Brain microvascular endothelial cell (primary cell): ENCODE measurements around the gene KIF3B.
"Not testable (repeated sequence)": the region's sequence is repeated elsewhere in the genome, so short reads cannot be mapped to it uniquely, and the experiment has no call there.

Experiments
- DNase-seq: peaks from one replicate; pipeline ENCODE4 v3.0.0-alpha.2; 2020
- H3K27ac ChIP-seq: fragments of 250-450 bp; sonication (Bioruptor Pico); 2 replicates; pipeline ENCODE4 v1.5.1; 2020; ENCODE audit warnings: mild to moderate bottlenecking, moderate library complexity
- H3K27me3 ChIP-seq: fragments of 250-450 bp; sonication (Bioruptor Pico); replicated peaks from 2 replicates; pipeline ENCODE4 v1.5.1; 2020; ENCODE audit warnings: mild to moderate bottlenecking
- H3K36me3 ChIP-seq: fragments of 250-450 bp; sonication (Bioruptor Pico); replicated peaks from 2 replicates; pipeline ENCODE4 v1.5.1; 2020; ENCODE audit warnings: mild to moderate bottlenecking
- H3K4me3 ChIP-seq: 2 replicates; pipeline ENCODE4 v1.5.1; 2011; ENCODE audit warnings: low read depth, mild to moderate bottlenecking, control low read depth, low read length, moderate library complexity
- CTCF ChIP-seq: IDR thresholded peaks from 2 replicates; pipeline ENCODE4 v1.5.1; 2011; ENCODE audit warnings: low read depth, mild to moderate bottlenecking, moderate library complexity, low read length, control low read depth, inconsistent platforms; ENCODE audit errors: missing control alignments
- in situ Hi-C: cut with HindIII; loops from 2 replicates; pipeline ENCODE4 v1.10.0; 2017; ENCODE audit warnings: low sequenced_read_pairs, low pct_ligation_motif_present

Gene KIF3B

GRCh38 chr20:32274359-32274758 lies 3.1 kb upstream of the KIF3B start:
- Histone ChIP-seq H3K36me3 (no peaks in the 10 kb centered on the region), H3K27ac (no peak overlapping the region), H3K27me3 (no peaks in the 10 kb centered on the region), H3K4me3 (no peak overlapping the region)
- in situ Hi-C loops: no loop called here
- no peak for DNase-seq
- TF ChIP-seq CTCF: no peak

- in situ Hi-C loops, H3K4me3 ChIP-seq, DNase-seq, H3K36me3 ChIP-seq, H3K27ac ChIP-seq, H3K27me3 ChIP-seq: not testable (repeated sequence)
Measured at GRCh38 chr20:32275163-32275562, 2.3 kb upstream of the KIF3B start.

GRCh38 chr20:32278199-32278643 lies 770 bp downstream of the KIF3B start:
- no peak for TF ChIP-seq CTCF
- in situ Hi-C loops: no loop called here
- DNase-seq: peak; percentile 3

GRCh38 chr20:32281711-32282110 lies 4.3 kb downstream of the KIF3B start:
- in situ Hi-C loops: no loop called here

More at GRCh38 chr20:32278199-32278643, 770 bp downstream of the KIF3B start:
- peak overlapping the region; percentile 90 for H3K4me3 ChIP-seq
- no peaks in the 10 kb centered on the region for H3K36me3 ChIP-seq
- H3K27ac ChIP-seq: no peak overlapping the region
- H3K27me3 ChIP-seq: no peaks in the 10 kb centered on the region

GRCh38 chr20:32282461-32282860 lies 5.0 kb downstream of the KIF3B start:
- TF ChIP-seq CTCF: no peak
- Histone ChIP-seq H3K4me3 (no peak overlapping the region), H3K36me3 (no peaks in the 10 kb centered on the region), H3K27ac (no peak overlapping the region), H3K27me3 (no peaks in the 10 kb centered on the region)
- in situ Hi-C loops: no loop called here
- no peak for DNase-seq

More at GRCh38 chr20:32281711-32282110, 4.3 kb downstream of the KIF3B start:
- TF ChIP-seq CTCF: no peak
- Histone ChIP-seq H3K36me3 (no peaks in the 10 kb centered on the region), H3K27me3 (no peaks in the 10 kb centered on the region), H3K4me3 (no peak overlapping the region), H3K27ac (no peak overlapping the region)
- no peak for DNase-seq

- Histone ChIP-seq H3K27ac (no peak overlapping the region), H3K36me3 (no peaks in the 10 kb centered on the region), H3K4me3 (no peak overlapping the region), H3K27me3 (no peaks in the 10 kb centered on the region)
- in situ Hi-C loops: no loop called here
- no peak for DNase-seq
- TF ChIP-seq CTCF: no peak
Measured at GRCh38 chr20:32285082-32285620, 7.7 kb downstream of the KIF3B start.
